Neural progenitor cell (in vitro differentiated cells): ENCODE data around the gene ANP32D. TPM values are rescaled to one million over a fixed set of nuclear protein-coding genes. Genes with fewer than 3 reads are reported as not detected.
"Not testable (repeated sequence)": the region's sequence is repeated elsewhere in the genome, so short reads cannot be mapped to it uniquely, and the experiment has no call there.

Experiments
- DNase-seq: peaks from one replicate; pipeline ENCODE4 v3.0.0-alpha.2; 2016; ENCODE audit warnings: low spot score
- H2AFZ ChIP-seq: fragments of 200-600 bp; sonication (generic); replicated peaks from 2 replicates; pipeline ENCODE4 v1.6.1; 2016; ENCODE audit warnings: antibody characterized with exemption
- H3F3A ChIP-seq: fragments of 200-600 bp; sonication (generic); 2 replicates; pipeline ENCODE4 v1.6.1; 2016; ENCODE audit warnings: antibody characterized with exemption, low read depth
- H3K27ac ChIP-seq: fragments of 200-600 bp; sonication (generic); 2 replicates; pipeline ENCODE4 v1.5.1; 2016; ENCODE audit warnings: mild to moderate bottlenecking
- H3K27me3 ChIP-seq: fragments of 200-600 bp; sonication (generic); 2 replicates; pipeline ENCODE4 v1.6.1; 2016; ENCODE audit warnings: mild to moderate bottlenecking, moderate library complexity
- H3K36me3 ChIP-seq: fragments of 200-600 bp; sonication (generic); 2 replicates; pipeline ENCODE4 v1.5.1; 2016
- H3K4me1 ChIP-seq: fragments of 200-600 bp; sonication (generic); 2 replicates; pipeline ENCODE4 v1.6.1; 2016; ENCODE audit warnings: mixed run types
- H3K4me2 ChIP-seq: fragments of 200-600 bp; sonication (generic); 2 replicates; pipeline ENCODE4 v1.6.1; 2016
- H3K4me3 ChIP-seq: fragments of 200-600 bp; sonication (generic); 2 replicates; pipeline ENCODE4 v1.5.1; 2016
- H3K79me2 ChIP-seq: fragments of 200-600 bp; sonication (generic); 2 replicates; pipeline ENCODE4 v1.6.1; 2016; ENCODE audit warnings: low read depth
- H3K9ac ChIP-seq: fragments of 200-600 bp; sonication (generic); 2 replicates; pipeline ENCODE4 v1.6.1; 2016
- H3K9me3 ChIP-seq: fragments of 200-600 bp; sonication (generic); 2 replicates; pipeline ENCODE4 v1.5.1; 2016; ENCODE audit warnings: low read depth
- H4K20me1 ChIP-seq: fragments of 200-600 bp; sonication (generic); 2 replicates; pipeline ENCODE4 v1.6.1; 2016; ENCODE audit warnings: low read depth
- H3K27ac Mint-ChIP-seq: 3 replicates; pipeline ENCODE4 v1.8.0; 2021; ENCODE audit warnings: mixed read lengths
- H3K27me3 Mint-ChIP-seq: 2 replicates; pipeline ENCODE4 v1.8.0; 2022; ENCODE audit warnings: low read depth, mild to moderate bottlenecking, inconsistent platforms, moderate library complexity, mixed read lengths; ENCODE audit not compliant: insufficient read depth
- H3K36me3 Mint-ChIP-seq: 3 replicates; pipeline ENCODE4 v1.8.0; 2021; ENCODE audit warnings: mixed read lengths
- H3K4me1 Mint-ChIP-seq: 3 replicates; pipeline ENCODE4 v1.8.0; 2021; ENCODE audit warnings: mixed read lengths
- H3K4me3 Mint-ChIP-seq: 3 replicates; pipeline ENCODE4 v1.8.0; 2021; ENCODE audit warnings: mild to moderate bottlenecking, moderate library complexity, mixed read lengths
- H3K9me3 Mint-ChIP-seq: 3 replicates; pipeline ENCODE4 v1.8.0; 2020; ENCODE audit warnings: mixed read lengths
- EZH2 ChIP-seq: fragments of 200-600 bp; sonication (generic); IDR thresholded peaks from 2 replicates; pipeline ENCODE4 v1.6.1; 2017; ENCODE audit warnings: antibody characterized with exemption, mild to moderate bottlenecking, moderate library complexity
- EZH2phosphoT487 ChIP-seq: fragments of 200-600 bp; sonication (generic); IDR thresholded peaks from 2 replicates; pipeline ENCODE4 v1.6.1; 2017; ENCODE audit warnings: antibody characterized with exemption
- total RNA-seq: library from RNA; depleted of rRNA; stranded (reverse); fragments of >200 nt; gene quantifications from 2 replicates; pipeline ENCODE4 v1.2.3, GENCODE V29; 2015; ENCODE audit warnings: low replicate concordance
- TF ChIP-seq, protein P1 (sequence below): fragments of 200-600 bp; sonication (generic); IDR thresholded peaks from 2 replicates; pipeline ENCODE4 v1.5.1; 2017; ENCODE audit warnings: antibody characterized with exemption, mild to moderate bottlenecking

ANP32D gene
- total RNA-seq = not detected in 2 replicates

DNA sequence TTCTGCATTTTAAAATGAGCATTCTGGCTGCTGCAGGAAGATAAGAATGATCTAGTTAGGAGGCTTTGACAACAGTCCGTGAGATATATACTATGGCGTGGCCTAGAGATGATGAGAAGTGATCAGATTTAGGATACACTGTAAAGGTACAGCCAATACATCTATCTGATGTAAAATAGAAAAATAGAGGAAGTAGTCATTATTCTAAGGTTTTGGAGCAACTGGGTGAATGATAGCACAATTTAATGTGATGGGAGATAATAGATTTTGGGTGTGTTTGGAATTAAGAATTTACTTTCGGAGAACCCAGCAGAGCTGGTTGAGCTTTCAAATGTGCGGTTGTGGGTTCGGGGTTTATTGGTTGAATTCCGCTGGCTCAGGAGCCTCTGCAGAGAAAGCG is at the start of gene ANP32D:
Gene ANP32D (plus strand): TSS at position 301 of the 400 bp plus-strand sequence. CDS start 106 bp downstream, outside the sequence.
- Histone ChIP-seq H3K9ac (no peak within 1 kb of the TSS), H4K20me1 (no peaks in the 10 kb centered on the region), H3K27me3 (no peaks in the 10 kb centered on the region), H2AFZ (no peak within 1 kb of the TSS), H3K4me1 (no peaks in the 10 kb centered on the region), H3K79me2 (no peaks in the 10 kb centered on the region), H3K4me3 (no peak within 1 kb of the TSS), H3K9me3 (no peaks in the 10 kb centered on the region), H3K36me3 (no peaks in the 10 kb centered on the region), H3F3A (no peaks in the 10 kb centered on the region), H3K27ac (no peak within 1 kb of the TSS), H3K4me2 (no peak within 1 kb of the TSS)
- H3K9me3 Mint-ChIP-seq = peaks cover 43% of the 10 kb centered on the region
- no peak for DNase-seq
- H3K4me1 Mint-ChIP-seq = no peaks in the 10 kb centered on the region
- H3K27me3 Mint-ChIP-seq = peaks cover 5% of the 10 kb centered on the region
- H3K36me3 Mint-ChIP-seq = peaks cover 3% of the 10 kb centered on the region
- no peak within 1 kb of the TSS for H3K27ac Mint-ChIP-seq
- TF ChIP-seq EZH2phosphoT487 (no peak), EZH2 (no peak)
- TF ChIP-seq, protein P1, sequence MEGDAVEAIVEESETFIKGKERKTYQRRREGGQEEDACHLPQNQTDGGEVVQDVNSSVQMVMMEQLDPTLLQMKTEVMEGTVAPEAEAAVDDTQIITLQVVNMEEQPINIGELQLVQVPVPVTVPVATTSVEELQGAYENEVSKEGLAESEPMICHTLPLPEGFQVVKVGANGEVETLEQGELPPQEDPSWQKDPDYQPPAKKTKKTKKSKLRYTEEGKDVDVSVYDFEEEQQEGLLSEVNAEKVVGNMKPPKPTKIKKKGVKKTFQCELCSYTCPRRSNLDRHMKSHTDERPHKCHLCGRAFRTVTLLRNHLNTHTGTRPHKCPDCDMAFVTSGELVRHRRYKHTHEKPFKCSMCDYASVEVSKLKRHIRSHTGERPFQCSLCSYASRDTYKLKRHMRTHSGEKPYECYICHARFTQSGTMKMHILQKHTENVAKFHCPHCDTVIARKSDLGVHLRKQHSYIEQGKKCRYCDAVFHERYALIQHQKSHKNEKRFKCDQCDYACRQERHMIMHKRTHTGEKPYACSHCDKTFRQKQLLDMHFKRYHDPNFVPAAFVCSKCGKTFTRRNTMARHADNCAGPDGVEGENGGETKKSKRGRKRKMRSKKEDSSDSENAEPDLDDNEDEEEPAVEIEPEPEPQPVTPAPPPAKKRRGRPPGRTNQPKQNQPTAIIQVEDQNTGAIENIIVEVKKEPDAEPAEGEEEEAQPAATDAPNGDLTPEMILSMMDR = no peak
- H3K4me3 Mint-ChIP-seq = no peak within 1 kb of the TSS

DNA sequence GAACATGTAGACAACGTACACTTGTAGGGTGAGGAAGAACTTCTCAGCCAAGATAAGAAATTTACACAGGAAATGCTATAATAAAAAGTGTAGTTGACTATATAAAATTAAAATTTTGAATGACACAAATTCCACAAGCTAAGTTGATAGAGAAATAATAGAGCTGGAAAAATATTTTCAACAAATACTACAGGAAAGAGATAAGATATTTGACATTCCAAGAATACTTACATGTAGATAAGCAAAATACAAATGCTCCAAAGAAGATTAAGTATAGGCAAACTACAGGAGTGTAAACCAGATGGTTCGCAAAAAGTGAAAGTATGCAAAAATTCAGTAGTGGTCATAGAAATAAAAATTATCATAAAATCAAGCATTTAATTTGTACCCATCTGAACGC is 49.2 kb upstream of the ANP32D start:
- DNase-seq = no peak
- H3K27me3 ChIP-seq = no peaks in the 10 kb centered on the region
- Mint-ChIP-seq H3K27me3 (no peaks in the 10 kb centered on the region), H3K4me3 (no peak overlapping the region), H3K9me3 (no peaks in the 10 kb centered on the region), H3K4me1 (peaks cover 19% of the 10 kb centered on the region), H3K27ac (no peak overlapping the region), H3K36me3 (no peaks in the 10 kb centered on the region)
- H3K9me3 ChIP-seq = no peaks in the 10 kb centered on the region
- no peaks in the 10 kb centered on the region for H3K36me3 ChIP-seq
- no peaks in the 10 kb centered on the region for H4K20me1 ChIP-seq
- no peak overlapping the region for H3K4me2 ChIP-seq
- H3F3A ChIP-seq = no peaks in the 10 kb centered on the region
- peaks cover 13% of the 10 kb centered on the region for H3K4me1 ChIP-seq
- H2AFZ ChIP-seq = no peak overlapping the region
- no peak overlapping the region for H3K4me3 ChIP-seq
- no peaks in the 10 kb centered on the region for H3K79me2 ChIP-seq
- no peak overlapping the region for H3K9ac ChIP-seq
- no peak overlapping the region for H3K27ac ChIP-seq
- TF ChIP-seq EZH2phosphoT487 = no peak
- TF ChIP-seq EZH2 = no peak
- TF ChIP-seq, protein P1 = no peak

- Histone ChIP-seq H3K4me3 (no peak overlapping the region), H3K9me3 (no peaks in the 10 kb centered on the region), H3K27me3 (no peaks in the 10 kb centered on the region), H3K4me1 (peaks cover 7% of the 10 kb centered on the region), H4K20me1 (no peaks in the 10 kb centered on the region), H3K79me2 (no peaks in the 10 kb centered on the region), H3F3A (no peaks in the 10 kb centered on the region), H3K27ac (no peak overlapping the region), H3K4me2 (no peak overlapping the region), H2AFZ (no peak overlapping the region), H3K9ac (no peak overlapping the region), H3K36me3 (no peaks in the 10 kb centered on the region)
- no peak overlapping the region for H3K4me3 Mint-ChIP-seq
- no peaks in the 10 kb centered on the region for H3K27me3 Mint-ChIP-seq
- H3K4me1 Mint-ChIP-seq = peaks cover 8% of the 10 kb centered on the region
- DNase-seq = no peak
- no peaks in the 10 kb centered on the region for H3K36me3 Mint-ChIP-seq
- TF ChIP-seq EZH2 = no peak
- TF ChIP-seq EZH2phosphoT487 = no peak
- TF ChIP-seq, protein P1 = no peak
- peaks cover 9% of the 10 kb centered on the region for H3K9me3 Mint-ChIP-seq
- no peak overlapping the region for H3K27ac Mint-ChIP-seq
Observed at GRCh38 chr12:48424644-48425043, 47.7 kb upstream of the ANP32D start.

- not testable (repeated sequence) for H3K27me3 ChIP-seq, H3K9me3 ChIP-seq, H3K27me3 Mint-ChIP-seq, H3K4me2 ChIP-seq, H3K4me3 Mint-ChIP-seq, H3K27ac Mint-ChIP-seq, H3K9ac ChIP-seq, H3K4me3 ChIP-seq, H2AFZ ChIP-seq, H3K79me2 ChIP-seq, H3K36me3 ChIP-seq, H3K36me3 Mint-ChIP-seq, H3K4me1 ChIP-seq, H3K4me1 Mint-ChIP-seq, H3F3A ChIP-seq, H3K27ac ChIP-seq, DNase-seq, H4K20me1 ChIP-seq
- H3K9me3 Mint-ChIP-seq = peaks cover 50% of the 10 kb centered on the region
Observed at GRCh38 chr12:48434016-48434415, 38.3 kb upstream of the ANP32D start.
